Loucy (cell line): Measurements from ENCODE around the gene KRT77.

Source experiments
- EZH2phosphoT487 ChIP-seq: fragments of 200-600 bp; IDR thresholded peaks from 2 replicates; pipeline ENCODE4 v1.6.1; 2018; ENCODE audit warnings: antibody characterized with exemption, mild to moderate bottlenecking, moderate library complexity, borderline replicate concordance
- TF ChIP-seq, protein P1 (sequence below): fragments of 200-600 bp; sonication (generic); conservative IDR thresholded peaks from 2 replicates; pipeline ENCODE4 v1.5.1; 2014; ENCODE audit warnings: mild to moderate bottlenecking, antibody characterized with exemption, low read length

- TF ChIP-seq, protein P1, sequence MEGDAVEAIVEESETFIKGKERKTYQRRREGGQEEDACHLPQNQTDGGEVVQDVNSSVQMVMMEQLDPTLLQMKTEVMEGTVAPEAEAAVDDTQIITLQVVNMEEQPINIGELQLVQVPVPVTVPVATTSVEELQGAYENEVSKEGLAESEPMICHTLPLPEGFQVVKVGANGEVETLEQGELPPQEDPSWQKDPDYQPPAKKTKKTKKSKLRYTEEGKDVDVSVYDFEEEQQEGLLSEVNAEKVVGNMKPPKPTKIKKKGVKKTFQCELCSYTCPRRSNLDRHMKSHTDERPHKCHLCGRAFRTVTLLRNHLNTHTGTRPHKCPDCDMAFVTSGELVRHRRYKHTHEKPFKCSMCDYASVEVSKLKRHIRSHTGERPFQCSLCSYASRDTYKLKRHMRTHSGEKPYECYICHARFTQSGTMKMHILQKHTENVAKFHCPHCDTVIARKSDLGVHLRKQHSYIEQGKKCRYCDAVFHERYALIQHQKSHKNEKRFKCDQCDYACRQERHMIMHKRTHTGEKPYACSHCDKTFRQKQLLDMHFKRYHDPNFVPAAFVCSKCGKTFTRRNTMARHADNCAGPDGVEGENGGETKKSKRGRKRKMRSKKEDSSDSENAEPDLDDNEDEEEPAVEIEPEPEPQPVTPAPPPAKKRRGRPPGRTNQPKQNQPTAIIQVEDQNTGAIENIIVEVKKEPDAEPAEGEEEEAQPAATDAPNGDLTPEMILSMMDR: no peak
- TF ChIP-seq EZH2phosphoT487: no peak
Observed at GRCh38 chr12:52682938-52683574, 20.3 kb downstream of the KRT77 start.
